Activated T-helper 2 cell treated with anti-CD3 and anti-CD28 coated beads, Interferon-gamma antibody, Interleukin-2, Interleukin-4, amounts not matched to agents 10 μg/mL and 5 μg/mL and 100 μg/mL, durations not matched to agents 14 hours and 24 hours and 36 hours (primary cell): ENCODE measurements around the gene ALOXE3. TPM values are rescaled to one million over a fixed set of nuclear protein-coding genes. Genes with fewer than 3 reads are reported as not detected.

Source experiments
- DNase-seq: peaks from one replicate; pipeline ENCODE4 v3.0.0; 2021; ENCODE audit warnings: low spot score
- H3K27ac Mint-ChIP-seq: one replicate; pipeline ENCODE4 v1.8.0; 2021; ENCODE audit warnings: mixed read lengths
- H3K27me3 Mint-ChIP-seq: one replicate; pipeline ENCODE4 v1.8.0; 2021; ENCODE audit warnings: low read depth, mixed read lengths
- H3K36me3 Mint-ChIP-seq: one replicate; pipeline ENCODE4 v1.8.0; 2021; ENCODE audit warnings: low read depth, mixed read lengths
- H3K4me1 Mint-ChIP-seq: one replicate; pipeline ENCODE4 v1.8.0; 2021; ENCODE audit warnings: low read depth, mixed read lengths
- H3K4me3 Mint-ChIP-seq: one replicate; pipeline ENCODE4 v1.8.0; 2021; ENCODE audit warnings: low read depth, mild to moderate bottlenecking, moderate library complexity, mixed read lengths
- H3K9me3 Mint-ChIP-seq: one replicate; pipeline ENCODE4 v1.8.0; 2021; ENCODE audit warnings: mixed read lengths
- intact Hi-C: fragments of 100-400 bp; cut with micrococcal nuclease; formaldehyde crosslinking; loops from one replicate; pipeline ENCODE4 v1.15.1; 2023
- total RNA-seq: library from RNA; stranded (reverse); gene quantifications from 2 replicates; pipeline ENCODE4 v1.2.3, GENCODE V29; 2022

ALOXE3 gene
- total RNA-seq, 1 donor from 2014 or later, result not detected

DNA sequence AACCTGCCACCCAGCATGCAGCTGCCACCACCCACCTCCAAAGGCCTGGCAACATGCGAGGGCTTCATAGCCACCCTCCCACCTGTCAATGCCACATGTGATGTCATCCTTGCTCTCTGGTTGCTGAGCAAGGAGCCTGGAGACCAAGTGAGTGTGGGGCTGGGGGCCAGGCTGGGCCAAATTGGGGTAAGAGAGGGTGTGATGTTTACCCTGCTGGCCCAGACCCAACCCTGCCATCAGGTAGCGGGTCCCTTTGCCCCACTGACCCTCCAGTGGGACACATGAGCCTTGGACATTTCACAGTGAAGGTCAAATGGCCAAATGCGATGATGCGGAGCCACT, 70.6 kb downstream of the ALOXE3 start:
- Mint-ChIP-seq H3K4me1 (no peaks in the 10 kb centered on the region), H3K27ac (no peak overlapping the region), H3K36me3 (no peaks in the 10 kb centered on the region), H3K27me3 (peaks cover 1% of the 10 kb centered on the region), H3K9me3 (no peaks in the 10 kb centered on the region), H3K4me3 (no peak overlapping the region)
- intact Hi-C loops, result no loop called here
- DNase-seq, result no peak

DNA sequence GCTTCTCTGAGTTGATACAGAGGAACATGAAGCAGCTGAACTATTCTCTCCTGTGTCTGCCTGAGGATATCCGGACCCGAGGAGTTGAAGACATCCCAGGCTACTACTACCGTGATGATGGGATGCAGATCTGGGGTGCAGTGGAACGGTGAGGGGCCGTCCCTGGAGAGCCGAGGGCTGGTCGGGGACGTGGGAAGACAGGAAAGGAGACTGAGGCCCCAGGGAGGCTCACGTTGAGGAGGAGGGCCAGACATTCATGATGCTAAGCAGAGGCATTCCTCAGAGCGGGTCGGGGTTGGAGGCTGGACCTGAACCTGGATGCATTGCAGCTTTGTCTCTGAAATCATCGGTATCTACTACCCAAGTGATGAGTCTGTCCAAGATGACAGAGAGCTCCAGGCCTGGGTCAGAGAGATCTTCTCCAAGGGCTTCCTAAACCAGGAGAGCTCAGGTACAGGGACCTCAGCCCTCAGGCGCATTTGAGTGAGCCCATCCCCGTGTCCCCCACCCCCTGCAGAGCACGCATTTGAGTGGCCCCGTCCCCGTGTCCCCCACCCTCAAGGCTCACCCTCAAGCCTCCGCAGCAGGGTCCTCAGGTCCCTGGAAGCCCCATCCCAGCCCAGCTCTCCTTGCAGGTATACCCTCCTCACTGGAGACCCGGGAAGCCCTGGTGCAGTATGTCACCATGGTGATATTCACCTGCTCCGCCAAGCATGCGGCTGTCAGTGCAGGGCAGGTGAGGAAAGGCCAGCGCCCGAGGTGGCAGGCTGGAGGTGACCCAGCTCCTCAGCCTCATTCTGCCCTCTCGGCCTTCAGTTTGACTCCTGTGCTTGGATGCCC, 71.2 kb downstream of the ALOXE3 start:
- Mint-ChIP-seq H3K4me1 (no peaks in the 10 kb centered on the region), H3K36me3 (no peaks in the 10 kb centered on the region), H3K27ac (no peak overlapping the region), H3K27me3 (peaks cover 1% of the 10 kb centered on the region), H3K9me3 (no peaks in the 10 kb centered on the region), H3K4me3 (no peak overlapping the region)
- DNase-seq, result no peak
- intact Hi-C loops, result no loop called here

DNA sequence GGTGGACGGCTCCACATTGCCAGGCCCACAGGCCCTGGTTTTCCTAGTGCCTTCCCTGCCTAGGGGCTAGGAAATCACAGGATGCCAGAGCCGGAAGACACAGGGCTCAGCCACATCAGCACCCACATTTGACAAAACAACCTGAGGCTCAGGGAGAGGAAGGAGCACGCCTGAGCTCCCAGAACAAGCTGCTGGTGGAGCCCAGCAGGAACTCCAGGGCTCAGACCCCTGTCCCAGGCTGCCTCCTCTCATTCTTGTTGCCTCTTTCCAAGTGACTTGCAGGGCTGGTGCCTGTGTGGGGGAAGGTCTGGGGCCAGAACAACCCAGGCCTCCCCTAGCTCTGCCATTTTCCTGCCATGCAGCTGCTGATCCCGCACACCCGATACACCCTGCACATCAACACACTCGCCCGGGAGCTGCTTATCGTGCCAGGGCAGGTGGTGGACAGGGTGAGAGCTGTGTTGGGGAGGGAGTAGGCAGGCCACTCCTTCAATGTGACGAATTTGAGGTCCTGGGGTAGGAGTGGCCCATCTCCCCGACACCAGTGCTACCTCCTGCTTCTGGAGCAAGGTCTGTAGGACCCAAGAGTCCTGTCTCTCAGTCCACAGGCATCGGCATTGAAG, 71.9 kb downstream of the ALOXE3 start:
- Mint-ChIP-seq H3K36me3 (no peaks in the 10 kb centered on the region), H3K27ac (no peak overlapping the region), H3K4me1 (no peaks in the 10 kb centered on the region), H3K27me3 (peaks cover 1% of the 10 kb centered on the region), H3K9me3 (no peaks in the 10 kb centered on the region), H3K4me3 (no peak overlapping the region)
- intact Hi-C loops, result no loop called here
- no peak for DNase-seq

Other genes starting within 250 kb of the ALOXE3 start
- gene CHD3, start 229.7 kb downstream of the ALOXE3 start, total RNA-seq, result 158 and 164 TPM in 2 replicates
- 4.8 and 5.0 TPM in 2 replicates for gene RNF227, start 202.2 kb downstream of the ALOXE3 start, total RNA-seq
- 9.9 and 11.3 TPM in 2 replicates for gene KCNAB3, start 188.7 kb downstream of the ALOXE3 start, total RNA-seq
- gene TRAPPC1, start 186.6 kb downstream of the ALOXE3 start, total RNA-seq, result 156 and 190 TPM in 2 replicates
- 60.0 and 60.3 TPM in 2 replicates for gene CNTROB, start 186.3 kb downstream of the ALOXE3 start, total RNA-seq
- gene GUCY2D, start 115.9 kb downstream of the ALOXE3 start, total RNA-seq, result not detected in 2 replicates
- gene ALOX15B, start 79.5 kb downstream of the ALOXE3 start, total RNA-seq, result not detected in 2 replicates
- gene ALOX12B, start 30.8 kb downstream of the ALOXE3 start, total RNA-seq, result 0.87 and 1.4 TPM in 2 replicates
- 2.4 and 3.1 TPM in 2 replicates for gene HES7, start 5.6 kb upstream of the ALOXE3 start, total RNA-seq
- 41.8 and 43.2 TPM in 2 replicates for gene PER1, start 33.9 kb upstream of the ALOXE3 start, total RNA-seq
- gene VAMP2, start 44.4 kb upstream of the ALOXE3 start, total RNA-seq, result 44.6 and 44.7 TPM in 2 replicates
- 18.7 and 25.0 TPM in 2 replicates for gene TMEM107, start 57.9 kb upstream of the ALOXE3 start, total RNA-seq
- gene BORCS6, start 71.7 kb upstream of the ALOXE3 start, total RNA-seq, result 7.8 and 8.0 TPM in 2 replicates
- gene AURKB, start 92.1 kb upstream of the ALOXE3 start, total RNA-seq, result 113 TPM in 2 replicates
- gene CTC1, start 129.5 kb upstream of the ALOXE3 start, total RNA-seq, result 76.7 and 81.0 TPM in 2 replicates
- gene PFAS, start 130.8 kb upstream of the ALOXE3 start, total RNA-seq, result 165 and 174 TPM in 2 replicates
- gene RANGRF, start 170.2 kb upstream of the ALOXE3 start, total RNA-seq, result 61.4 and 64.1 TPM in 2 replicates
- gene SLC25A35, start 176.9 kb upstream of the ALOXE3 start, total RNA-seq, result 6.8 and 7.4 TPM in 2 replicates
- gene ARHGEF15, start 191.7 kb upstream of the ALOXE3 start, total RNA-seq, result not detected in 2 replicates
- not detected in 2 replicates for gene ODF4, start 221.3 kb upstream of the ALOXE3 start, total RNA-seq